ENCODE results near the gene FAM13A.

FAM13A gene

DNA sequence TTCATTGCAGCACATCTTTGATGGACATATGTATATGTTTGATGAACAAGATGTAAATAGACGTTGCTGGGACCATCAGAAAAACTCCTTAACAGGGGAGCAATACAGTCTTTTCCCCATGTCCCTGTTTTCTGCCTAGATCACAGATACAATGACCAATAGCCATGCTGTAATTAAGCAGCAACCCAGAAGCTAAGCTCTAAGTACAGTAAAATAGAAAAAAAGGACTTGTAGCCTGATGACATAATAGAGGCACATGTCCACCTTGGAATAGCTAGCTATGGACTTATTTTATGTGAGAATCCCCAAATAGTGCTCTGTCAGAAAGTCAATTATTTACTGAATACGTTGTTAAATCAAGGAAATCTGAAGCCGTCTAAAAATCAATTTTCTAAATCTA lies 14.9 kb downstream of the FAM13A start:
- Histone ChIP-seq H2AFZ (ENCODE audit: low read depth, low read length, severe bottlenecking) (no peak overlapping the region), H3K27me3 (ENCODE audit: low read length) (no peaks in the 10 kb centered on the region), H3K9ac (ENCODE audit: low read length) (no peak overlapping the region), H3F3A (ENCODE audit: insufficient read depth) (no peaks in the 10 kb centered on the region), H3K36me3 (ENCODE audit: low read length) (no peaks in the 10 kb centered on the region), H3K9me3 (ENCODE audit: insufficient read depth, low read length) (no peaks in the 10 kb centered on the region), H3K4me3 (ENCODE audit: insufficient read depth, low read length, poor library complexity, severe bottlenecking) (no peak overlapping the region), H3K9me2 (replicated peaks; ENCODE audit: insufficient read depth, low read length) (no peaks in the 10 kb centered on the region), H3K79me2 (ENCODE audit: insufficient read depth, low read length) (no peaks in the 10 kb centered on the region), H3K27ac (ENCODE audit: low read depth, low read length) (no peak overlapping the region), H3K4me2 (ENCODE audit: low read depth, low read length, poor library complexity, severe bottlenecking) (no peak overlapping the region), H4K20me1 (ENCODE audit: low read depth, low read length) (no peaks in the 10 kb centered on the region)
- TF ChIP-seq EZH2phosphoT487 (conservative IDR thresholded peaks at IDR 0.05; ENCODE audit: low read length): no peak
- TF ChIP-seq, protein P1, sequence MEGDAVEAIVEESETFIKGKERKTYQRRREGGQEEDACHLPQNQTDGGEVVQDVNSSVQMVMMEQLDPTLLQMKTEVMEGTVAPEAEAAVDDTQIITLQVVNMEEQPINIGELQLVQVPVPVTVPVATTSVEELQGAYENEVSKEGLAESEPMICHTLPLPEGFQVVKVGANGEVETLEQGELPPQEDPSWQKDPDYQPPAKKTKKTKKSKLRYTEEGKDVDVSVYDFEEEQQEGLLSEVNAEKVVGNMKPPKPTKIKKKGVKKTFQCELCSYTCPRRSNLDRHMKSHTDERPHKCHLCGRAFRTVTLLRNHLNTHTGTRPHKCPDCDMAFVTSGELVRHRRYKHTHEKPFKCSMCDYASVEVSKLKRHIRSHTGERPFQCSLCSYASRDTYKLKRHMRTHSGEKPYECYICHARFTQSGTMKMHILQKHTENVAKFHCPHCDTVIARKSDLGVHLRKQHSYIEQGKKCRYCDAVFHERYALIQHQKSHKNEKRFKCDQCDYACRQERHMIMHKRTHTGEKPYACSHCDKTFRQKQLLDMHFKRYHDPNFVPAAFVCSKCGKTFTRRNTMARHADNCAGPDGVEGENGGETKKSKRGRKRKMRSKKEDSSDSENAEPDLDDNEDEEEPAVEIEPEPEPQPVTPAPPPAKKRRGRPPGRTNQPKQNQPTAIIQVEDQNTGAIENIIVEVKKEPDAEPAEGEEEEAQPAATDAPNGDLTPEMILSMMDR (IDR thresholded peaks at IDR 0.05; ENCODE audit: insufficient read depth, low read length, poor library complexity, severe bottlenecking): no peak

DNA sequence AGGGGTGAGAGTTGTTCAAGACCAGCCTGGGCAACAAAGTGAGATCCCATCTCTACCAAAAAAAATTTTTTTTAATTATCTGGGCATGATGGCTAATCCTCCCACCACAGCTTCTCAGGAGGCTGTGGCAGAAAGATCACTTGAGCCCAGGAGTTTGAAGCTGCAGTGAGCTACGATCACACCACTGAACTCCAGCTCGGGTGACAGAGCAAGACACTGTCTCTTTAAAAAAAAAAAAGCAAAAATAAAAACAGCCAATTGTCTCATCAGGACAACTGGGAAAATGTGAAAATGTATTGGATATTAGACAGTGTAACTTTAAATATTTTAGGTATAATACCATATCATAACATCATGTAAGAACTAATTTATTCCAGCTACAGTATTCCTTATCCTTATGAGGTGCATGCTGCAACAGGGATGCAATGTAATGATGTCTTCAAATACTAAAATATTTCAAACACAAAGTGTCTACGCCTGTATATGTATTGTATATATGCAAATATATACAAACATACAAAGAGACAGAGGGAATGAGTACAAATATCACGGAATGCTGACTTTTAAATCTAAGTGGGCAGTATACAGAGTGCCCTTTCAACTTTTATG lies 17.2 kb downstream of the FAM13A start:
- Histone ChIP-seq H3K4me2 (ENCODE audit: low read depth, low read length, poor library complexity, severe bottlenecking) (no peak overlapping the region), H3K9ac (ENCODE audit: low read length) (no peak overlapping the region), H3K79me2 (ENCODE audit: insufficient read depth, low read length) (no peaks in the 10 kb centered on the region), H3K4me3 (ENCODE audit: insufficient read depth, low read length, poor library complexity, severe bottlenecking) (no peak overlapping the region), H3K27me3 (ENCODE audit: low read length) (no peaks in the 10 kb centered on the region), H4K20me1 (ENCODE audit: low read depth, low read length) (no peaks in the 10 kb centered on the region), H2AFZ (ENCODE audit: low read depth, low read length, severe bottlenecking) (no peak overlapping the region), H3K36me3 (ENCODE audit: low read length) (no peaks in the 10 kb centered on the region), H3K27ac (ENCODE audit: low read depth, low read length) (no peak overlapping the region), H3F3A (ENCODE audit: insufficient read depth) (no peaks in the 10 kb centered on the region), H3K9me3 (ENCODE audit: insufficient read depth, low read length) (no peaks in the 10 kb centered on the region), H3K9me2 (replicated peaks; ENCODE audit: insufficient read depth, low read length) (no peaks in the 10 kb centered on the region)
- TF ChIP-seq, protein P1 (IDR thresholded peaks at IDR 0.05; ENCODE audit: insufficient read depth, low read length, poor library complexity, severe bottlenecking): no peak
- no peak for TF ChIP-seq EZH2phosphoT487 (conservative IDR thresholded peaks at IDR 0.05; ENCODE audit: low read length)

DNA sequence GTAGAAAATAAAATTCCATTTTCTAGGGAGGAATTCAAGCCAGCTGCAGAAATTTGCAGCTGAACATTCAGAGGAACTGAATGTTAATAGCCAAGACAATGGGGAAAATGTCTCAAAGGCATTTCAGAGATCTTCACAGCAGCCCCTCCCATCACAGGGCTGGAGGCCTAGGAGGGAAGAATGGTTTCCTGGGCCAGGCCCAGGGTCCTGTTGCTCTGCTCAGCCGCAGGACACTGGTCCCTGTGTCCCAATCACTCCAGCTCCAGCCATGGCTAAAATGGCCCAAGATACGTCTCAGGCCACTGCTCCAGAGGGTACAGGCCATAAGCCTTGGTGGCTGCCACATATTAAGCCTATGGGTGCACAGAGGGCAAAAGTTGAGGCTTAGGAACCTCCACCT lies 20.4 kb downstream of the FAM13A start:
- no peak overlapping the region for H3K4me3 ChIP-seq (ENCODE audit: insufficient read depth, low read length, poor library complexity, severe bottlenecking)
- TF ChIP-seq, protein P1 (IDR thresholded peaks at IDR 0.05; ENCODE audit: insufficient read depth, low read length, poor library complexity, severe bottlenecking): no peak
- no peak for TF ChIP-seq EZH2phosphoT487 (conservative IDR thresholded peaks at IDR 0.05; ENCODE audit: low read length)

More for the DNA sequence above, 20.4 kb downstream of the FAM13A start:
- Histone ChIP-seq H2AFZ (ENCODE audit: low read depth, low read length, severe bottlenecking) (no peak overlapping the region), H3K27ac (ENCODE audit: low read depth, low read length) (no peak overlapping the region), H3K4me2 (ENCODE audit: low read depth, low read length, poor library complexity, severe bottlenecking) (no peak overlapping the region), H3K27me3 (ENCODE audit: low read length) (no peaks in the 10 kb centered on the region), H3K9me3 (ENCODE audit: insufficient read depth, low read length) (no peaks in the 10 kb centered on the region), H4K20me1 (ENCODE audit: low read depth, low read length) (no peaks in the 10 kb centered on the region), H3K79me2 (ENCODE audit: insufficient read depth, low read length) (no peaks in the 10 kb centered on the region), H3K9me2 (replicated peaks; ENCODE audit: insufficient read depth, low read length) (no peaks in the 10 kb centered on the region), H3K36me3 (ENCODE audit: low read length) (no peaks in the 10 kb centered on the region), H3F3A (ENCODE audit: insufficient read depth) (no peaks in the 10 kb centered on the region), H3K9ac (ENCODE audit: low read length) (no peak overlapping the region)
